Tibial artery (tissue), 4 donors: Measurements from ENCODE around the gene EIPR1.
"Not testable (repeated sequence)": the region's sequence is repeated elsewhere in the genome, so short reads cannot be mapped to it uniquely, and the experiment has no call there.

ENCODE experiments used
- DNase-seq, 2 donors: peaks; one replicate each; pipeline ENCODE4 v3.0.0-alpha.2; 2019
- H3K27ac ChIP-seq, 2 donors: fragments of 200-600 bp; sonication (generic) in 1 of 2; 1 replicate in 1 of 2; 2 replicates in 1 of 2; pipeline ENCODE4 v1.5.1; 2018 to 2019; ENCODE audit warnings: mild to moderate bottlenecking in 1 of 2
- H3K27me3 ChIP-seq, 2 donors: fragments of 200-600 bp; sonication (generic) in 1 of 2; one replicate each; pipeline versions ENCODE4 v1.5.1 to v1.6.0; 2016 to 2019
- H3K36me3 ChIP-seq, 3 donors: fragments of 200-600 bp; sonication (generic) in 2 of 3; one replicate each; pipeline ENCODE4 v1.5.1; 2016 to 2019; ENCODE audit warnings: mild to moderate bottlenecking in 2 of 3
- H3K4me1 ChIP-seq, 4 donors: fragments of 200-600 bp; sonication (generic) in 2 of 4; 1 replicate in 3 of 4; 2 replicates in 1 of 4; pipeline ENCODE4 v1.5.1; 2016 to 2019
- H3K4me3 ChIP-seq, 2 donors: fragments of 200-600 bp; sonication (generic) in 1 of 2; 1 replicate in 1 of 2; 2 replicates in 1 of 2; pipeline ENCODE4 v1.5.1; 2018 to 2019; ENCODE audit warnings: mild to moderate bottlenecking in 2 of 2
- H3K9me3 ChIP-seq, 3 donors: fragments of 200-600 bp; sonication (generic) in 1 of 3; one replicate each; pipeline ENCODE4 v1.5.1; 2016 to 2019
- intact Hi-C: fragments of 100-400 bp; cut with DNase I; formaldehyde crosslinking; loops from one replicate; pipeline ENCODE4 v1.15.0; 2023; ENCODE audit warnings: low total_unique reads
- TF ChIP-seq, protein P1 (sequence below), 2 experiments: fragments of 200-600 bp in 1 of 2; fragments of 450-650 bp in 1 of 2; IDR thresholded peaks; one replicate each; pipeline ENCODE4 v1.5.1; 2017 to 2019; ENCODE audit warnings: antibody characterized with exemption in 2 of 2, mild to moderate bottlenecking in 1 of 2, moderate library complexity in 1 of 2

The EIPR1 gene

DNA sequence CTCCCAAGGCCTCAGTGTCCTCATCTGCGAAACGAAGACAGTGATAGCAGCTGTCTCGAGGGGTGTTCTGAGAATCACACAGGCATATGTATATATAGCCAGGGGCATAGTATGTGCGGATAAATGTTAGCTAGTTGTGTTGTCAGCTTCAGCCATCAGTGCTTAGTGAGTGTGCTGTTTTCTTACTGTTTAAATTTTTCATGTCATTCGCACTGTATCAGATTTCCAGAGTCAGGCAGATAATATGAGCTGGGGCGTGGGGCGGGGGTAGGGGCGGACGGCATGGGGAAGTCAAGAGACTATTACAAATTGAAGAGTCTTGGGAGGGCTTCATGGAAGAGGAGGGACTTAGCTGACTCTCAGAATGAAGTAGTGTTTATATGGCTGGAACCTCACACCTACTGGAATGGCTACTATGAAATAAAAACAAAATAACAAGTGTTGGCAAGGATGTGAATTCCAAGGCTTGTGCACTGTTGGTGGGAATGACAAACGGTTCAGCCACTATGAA lies 8.9 kb upstream of the EIPR1 start:
- Histone ChIP-seq H3K4me1 (peaks cover 0 to 10% (median 3%) of the 10 kb centered on the region in 4 donors), H3K4me3 (no peak overlapping the region), H3K9me3 (no peaks in the 10 kb centered on the region), H3K27me3 (no peaks in the 10 kb centered on the region), H3K36me3 (peaks cover 38 to 41% (median 40%) of the 10 kb centered on the region in 3 donors), H3K27ac (no peak overlapping the region)
- DNase-seq, result no peak
- TF ChIP-seq, protein P1, sequence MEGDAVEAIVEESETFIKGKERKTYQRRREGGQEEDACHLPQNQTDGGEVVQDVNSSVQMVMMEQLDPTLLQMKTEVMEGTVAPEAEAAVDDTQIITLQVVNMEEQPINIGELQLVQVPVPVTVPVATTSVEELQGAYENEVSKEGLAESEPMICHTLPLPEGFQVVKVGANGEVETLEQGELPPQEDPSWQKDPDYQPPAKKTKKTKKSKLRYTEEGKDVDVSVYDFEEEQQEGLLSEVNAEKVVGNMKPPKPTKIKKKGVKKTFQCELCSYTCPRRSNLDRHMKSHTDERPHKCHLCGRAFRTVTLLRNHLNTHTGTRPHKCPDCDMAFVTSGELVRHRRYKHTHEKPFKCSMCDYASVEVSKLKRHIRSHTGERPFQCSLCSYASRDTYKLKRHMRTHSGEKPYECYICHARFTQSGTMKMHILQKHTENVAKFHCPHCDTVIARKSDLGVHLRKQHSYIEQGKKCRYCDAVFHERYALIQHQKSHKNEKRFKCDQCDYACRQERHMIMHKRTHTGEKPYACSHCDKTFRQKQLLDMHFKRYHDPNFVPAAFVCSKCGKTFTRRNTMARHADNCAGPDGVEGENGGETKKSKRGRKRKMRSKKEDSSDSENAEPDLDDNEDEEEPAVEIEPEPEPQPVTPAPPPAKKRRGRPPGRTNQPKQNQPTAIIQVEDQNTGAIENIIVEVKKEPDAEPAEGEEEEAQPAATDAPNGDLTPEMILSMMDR (IDR thresholded peaks at IDR 0.05), result no peak
- intact Hi-C loops, result loop anchor here (10.0 kb wide), 1 partner anchor 158 kb away; no protein-coding TSS in a partner anchor

DNA sequence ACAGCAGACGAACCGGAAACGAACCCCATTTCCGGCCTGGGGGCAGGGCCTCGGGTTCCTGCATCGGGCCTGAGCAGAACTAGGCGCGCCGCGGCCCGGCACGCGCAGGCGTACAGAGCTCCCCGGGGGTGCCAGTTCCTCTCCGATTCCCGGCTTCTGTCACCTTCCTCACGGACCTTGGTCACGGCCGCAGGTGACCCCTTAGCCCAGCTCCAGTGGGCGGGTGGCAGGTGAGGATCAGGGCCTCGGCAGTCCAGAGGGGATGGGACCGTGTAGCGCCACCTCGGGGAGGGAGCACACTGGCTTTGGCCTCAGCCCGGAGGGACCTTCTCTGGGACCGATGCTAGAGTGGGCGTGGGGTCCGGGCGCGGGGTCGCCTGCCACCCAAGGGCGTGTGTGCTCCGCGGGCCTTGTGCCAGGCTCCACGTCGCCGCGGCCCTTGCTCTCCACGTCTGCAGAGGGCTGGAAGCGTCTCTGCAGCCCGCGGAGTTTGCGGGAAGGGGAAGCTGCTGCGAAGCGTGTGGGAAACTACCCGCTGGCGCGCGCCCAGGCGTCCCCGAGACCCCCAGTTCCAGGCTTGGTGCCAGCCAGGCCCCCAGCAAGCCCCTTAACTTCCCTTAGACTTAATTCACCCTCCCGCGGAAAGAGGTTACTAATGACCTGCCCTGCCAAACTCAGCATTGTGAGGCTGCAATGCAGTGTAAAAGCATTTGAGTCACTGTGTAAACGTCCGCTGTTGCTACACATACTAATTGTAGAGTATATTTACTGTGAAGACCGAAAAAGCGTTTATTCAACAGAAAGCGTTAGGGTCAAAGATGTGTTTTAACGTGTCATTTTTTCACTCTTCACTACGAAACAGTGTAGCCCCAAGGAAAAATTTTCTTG lies 2.3 kb upstream of the EIPR1 start, which contains the start of gene TRAPPC12:
Gene TRAPPC12, plus strand, starts transcription at position 48 of the 888 bp plus-strand sequence. CDS start 7,930 bp downstream, outside the sequence.
- intact Hi-C loops, result loop anchor here (10.0 kb wide), 1 partner anchor 165 kb away; no protein-coding TSS in a partner anchor
- DNase-seq, result peak; percentile 89 to 95
- Histone ChIP-seq H3K36me3 (peaks cover 0 to 6% (median 0%) of the 10 kb centered on the region in 3 donors), H3K27me3 (no peaks in the 10 kb centered on the region), H3K27ac (peak within 1 kb of the TSS; percentile 83 to 89), H3K4me3 (peak within 1 kb of the TSS; percentile 70 to 94), H3K4me1 (peaks cover 0 to 36% (median 24%) of the 10 kb centered on the region in 4 donors), H3K9me3 (no peaks in the 10 kb centered on the region)
- TF ChIP-seq, protein P1 (IDR thresholded peaks at IDR 0.05), result peak in 1 of 2 experiments; percentile 24

DNA sequence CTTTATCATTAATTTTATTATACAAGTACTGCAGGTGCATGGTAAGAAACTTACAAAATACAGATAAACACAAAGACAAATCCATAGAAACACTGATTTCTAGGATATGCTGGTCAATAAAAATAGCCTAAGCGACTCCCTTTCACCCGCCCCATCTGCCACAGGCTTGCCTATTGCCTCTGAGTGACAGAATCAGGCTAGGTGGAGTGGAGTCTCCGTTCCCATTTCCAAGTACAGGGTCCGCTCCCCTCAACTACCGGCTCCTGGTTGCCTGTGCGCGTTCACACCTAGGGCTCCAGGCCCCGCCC lies 1.7 kb upstream of the EIPR1 start:
- Histone ChIP-seq H3K27me3 (no peaks in the 10 kb centered on the region), H3K4me3 (peak overlapping the region; percentile 66 to 87), H3K27ac (peak overlapping the region; percentile 83 to 89), H3K4me1 (peaks cover 0 to 36% (median 24%) of the 10 kb centered on the region in 4 donors), H3K36me3 (peaks cover 0 to 6% (median 0%) of the 10 kb centered on the region in 3 donors), H3K9me3 (no peaks in the 10 kb centered on the region)
- TF ChIP-seq, protein P1 (IDR thresholded peaks at IDR 0.05), result no peak
- intact Hi-C loops, result no loop called here
- DNase-seq, result no peak

DNA sequence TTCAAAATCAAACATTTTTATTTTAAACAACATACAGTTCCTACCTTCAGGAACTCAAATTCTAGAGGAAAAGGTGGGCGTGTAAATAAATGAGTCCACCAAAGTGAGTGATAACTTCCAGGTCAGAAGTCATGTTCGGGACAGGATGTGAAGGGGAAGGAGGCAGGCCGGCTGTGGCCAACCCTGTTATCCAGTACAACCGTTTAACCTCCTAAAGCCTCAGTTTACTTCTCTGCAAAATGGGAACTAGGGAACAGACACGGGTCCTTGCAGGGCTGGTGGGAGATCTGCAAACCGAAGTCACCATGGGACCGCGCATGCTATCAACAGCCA lies 373 bp downstream of the EIPR1 start:
- H3K4me1 ChIP-seq, result peaks cover 0 to 36% (median 24%) of the 10 kb centered on the region in 4 donors
- intact Hi-C loops, result no loop called here
- peaks cover 0 to under 1% (median 0%) of the 10 kb centered on the region in 3 donors for H3K36me3 ChIP-seq
- peak overlapping the region; percentile 70 to 94 for H3K4me3 ChIP-seq
- no peaks in the 10 kb centered on the region for H3K9me3 ChIP-seq
- no peaks in the 10 kb centered on the region for H3K27me3 ChIP-seq
- TF ChIP-seq, protein P1 (IDR thresholded peaks at IDR 0.05), result no peak
- no peak for DNase-seq
- H3K27ac ChIP-seq, result peak overlapping the region; percentile 81 to 89

DNA sequence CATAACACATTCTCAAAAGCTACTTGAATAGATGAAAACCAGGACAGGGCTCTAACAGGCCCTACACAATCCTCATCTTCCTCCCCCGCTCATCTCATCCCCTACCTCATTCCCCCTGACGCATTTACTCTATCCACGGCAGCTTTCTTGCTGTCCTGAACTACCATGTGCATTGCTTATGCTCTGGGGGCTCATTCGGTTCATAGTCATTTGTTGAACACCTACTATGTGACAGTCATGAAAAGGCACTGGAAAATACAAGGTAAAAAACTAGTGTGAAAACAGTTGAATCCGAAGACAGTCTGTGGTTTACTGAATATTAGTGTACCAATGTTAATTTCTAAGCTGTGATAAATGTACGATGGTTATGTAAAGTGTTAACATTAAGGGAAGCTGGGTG lies 797 bp downstream of the EIPR1 start:
- no peak overlapping the region for H3K27ac ChIP-seq
- H3K27me3 ChIP-seq, result no peaks in the 10 kb centered on the region
- intact Hi-C loops, result no loop called here
- TF ChIP-seq, protein P1 (IDR thresholded peaks at IDR 0.05), result no peak
- no peaks in the 10 kb centered on the region for H3K9me3 ChIP-seq
- H3K4me1 ChIP-seq, result peaks cover 0 to 36% (median 24%) of the 10 kb centered on the region in 4 donors
- no peaks in the 10 kb centered on the region for H3K36me3 ChIP-seq
- DNase-seq, result no peak
- H3K4me3 ChIP-seq, result peak overlapping the region; percentile 70 to 94

DNA sequence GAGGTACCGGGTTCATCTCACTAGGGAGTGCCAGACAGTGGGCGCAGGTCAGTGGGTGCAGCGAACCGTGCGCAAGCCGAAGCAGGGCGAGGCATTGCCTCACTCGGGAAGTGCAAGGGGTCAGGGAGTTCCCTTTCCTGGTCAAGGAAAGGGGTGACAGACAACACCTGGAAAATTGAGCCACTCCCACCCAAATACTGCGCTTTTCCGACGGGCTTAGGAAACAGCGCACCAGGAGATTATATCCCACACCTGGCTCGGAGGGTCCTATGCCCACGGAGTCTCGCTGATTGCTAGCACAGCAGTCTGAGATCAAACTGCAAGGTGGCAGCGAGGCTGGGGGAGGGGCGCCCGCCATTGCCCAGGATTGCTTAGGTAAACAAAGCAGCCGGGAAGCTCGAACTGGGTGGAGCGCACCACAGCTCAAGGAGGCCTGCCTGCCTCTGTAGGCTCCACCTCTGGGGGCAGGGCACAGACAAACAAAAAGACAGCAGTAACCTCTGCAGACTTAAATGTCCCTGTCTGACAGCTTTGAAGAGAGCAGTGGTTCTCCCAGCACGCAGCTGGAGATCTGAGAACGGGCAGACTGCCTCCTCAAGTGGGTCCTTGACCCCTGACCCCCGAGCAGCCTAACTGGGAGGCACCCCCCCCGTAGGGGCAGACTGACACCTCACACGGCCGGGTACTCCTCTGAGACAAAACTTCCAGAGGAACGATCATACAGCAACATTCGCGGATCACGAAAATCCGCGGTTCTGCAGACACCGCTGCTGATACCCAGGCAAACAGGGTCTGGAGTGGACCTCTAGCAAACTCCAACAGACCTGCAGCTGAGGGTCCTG lies 8.1 kb downstream of the EIPR1 start:
- DNase-seq, intact Hi-C loops, H3K4me1 ChIP-seq, H3K27me3 ChIP-seq, H3K27ac ChIP-seq, H3K9me3 ChIP-seq, H3K4me3 ChIP-seq, H3K36me3 ChIP-seq: not testable (repeated sequence)
